Uterus (tissue), 2 donors: ENCODE measurements around the gene CAMK2B.

ENCODE experiments used
- POLR2A ChIP-seq, 2 donors: fragments of 450-650 bp; IDR thresholded peaks; one replicate each; pipeline ENCODE4 v1.6.1; 2016; ENCODE audit warnings: antibody characterized with exemption in 2 of 2, mild to moderate bottlenecking in 1 of 2, moderate library complexity in 1 of 2
- TF ChIP-seq, protein P1 (sequence below), 4 experiments: fragments of 200-600 bp in 2 of 4; fragments of 450-650 bp in 2 of 4; sonication (generic) in 2 of 4; IDR thresholded peaks; one replicate each; pipeline ENCODE4 v1.5.1; 2016 to 2019; ENCODE audit warnings: antibody characterized with exemption in 4 of 4, mild to moderate bottlenecking in 2 of 4, moderate library complexity in 1 of 4

DNA sequence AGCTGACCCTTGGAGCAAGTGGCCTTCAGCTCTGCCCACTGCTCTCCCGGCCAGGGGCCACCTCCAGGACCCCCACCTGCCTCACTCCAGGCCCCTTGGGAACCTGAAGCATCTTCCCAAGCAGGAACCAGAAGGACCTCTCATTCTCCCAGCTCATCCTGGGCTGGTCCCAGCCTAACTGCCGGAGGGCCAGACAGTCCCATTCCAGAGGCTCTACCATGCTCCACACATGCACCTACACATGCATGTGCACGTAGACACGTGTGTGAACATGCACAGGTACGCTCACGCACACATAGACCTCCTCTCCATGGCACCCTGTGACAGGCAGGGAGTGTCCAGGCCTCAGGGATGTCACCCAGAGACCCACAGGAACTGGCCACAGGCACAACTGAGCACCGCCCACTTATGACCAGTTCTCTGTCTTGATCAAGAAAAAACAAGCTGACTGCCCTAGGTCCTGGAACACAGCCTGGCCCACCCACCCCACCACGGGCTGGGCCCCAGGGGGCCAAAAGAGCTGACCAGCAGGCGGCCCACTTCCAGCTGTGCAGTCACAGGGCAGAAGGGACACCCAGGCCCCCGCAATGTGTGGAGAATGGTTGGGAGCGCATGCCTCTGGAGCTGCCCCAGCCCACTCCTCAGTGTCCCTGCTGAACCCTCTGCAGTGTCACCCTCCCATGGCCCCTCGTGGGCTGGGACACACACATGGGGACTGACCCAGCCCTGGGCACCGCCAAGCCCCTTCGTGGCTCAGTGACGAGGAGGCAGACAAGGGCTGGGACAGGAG lies 43.4 kb downstream of the CAMK2B start:
- TF ChIP-seq, protein P1, sequence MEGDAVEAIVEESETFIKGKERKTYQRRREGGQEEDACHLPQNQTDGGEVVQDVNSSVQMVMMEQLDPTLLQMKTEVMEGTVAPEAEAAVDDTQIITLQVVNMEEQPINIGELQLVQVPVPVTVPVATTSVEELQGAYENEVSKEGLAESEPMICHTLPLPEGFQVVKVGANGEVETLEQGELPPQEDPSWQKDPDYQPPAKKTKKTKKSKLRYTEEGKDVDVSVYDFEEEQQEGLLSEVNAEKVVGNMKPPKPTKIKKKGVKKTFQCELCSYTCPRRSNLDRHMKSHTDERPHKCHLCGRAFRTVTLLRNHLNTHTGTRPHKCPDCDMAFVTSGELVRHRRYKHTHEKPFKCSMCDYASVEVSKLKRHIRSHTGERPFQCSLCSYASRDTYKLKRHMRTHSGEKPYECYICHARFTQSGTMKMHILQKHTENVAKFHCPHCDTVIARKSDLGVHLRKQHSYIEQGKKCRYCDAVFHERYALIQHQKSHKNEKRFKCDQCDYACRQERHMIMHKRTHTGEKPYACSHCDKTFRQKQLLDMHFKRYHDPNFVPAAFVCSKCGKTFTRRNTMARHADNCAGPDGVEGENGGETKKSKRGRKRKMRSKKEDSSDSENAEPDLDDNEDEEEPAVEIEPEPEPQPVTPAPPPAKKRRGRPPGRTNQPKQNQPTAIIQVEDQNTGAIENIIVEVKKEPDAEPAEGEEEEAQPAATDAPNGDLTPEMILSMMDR (IDR thresholded peaks at IDR 0.05), result no peak
- no peak for TF ChIP-seq POLR2A (IDR thresholded peaks at IDR 0.05)
